A673 (cell line): ENCODE data around the gene TUT1. TPM values are rescaled to one million over a fixed set of nuclear protein-coding genes. Genes with fewer than 3 reads are reported as not detected.

ENCODE experiments used
- BruUV-seq: library from RNA; stranded (reverse); fragments of 400-500 nt; replicated peaks from 2 replicates; lab custom pipeline; 2021; lab: Mats Ljungman, UMichigan
- CTCF ChIA-PET: fragments of 300-600 bp; sonication (Branson Sonifier 250); formaldehyde crosslinking; loops from one replicate; lab custom pipeline; 2022; ENCODE audit warnings: antibody characterized with exemption; lab: Charles Lee
- POLR2A ChIA-PET: fragments of 300-600 bp; sonication (Branson Sonifier 250); formaldehyde crosslinking; loops from one replicate; lab custom pipeline; 2022; ENCODE audit warnings: antibody characterized with exemption; ENCODE audit not compliant: low non-redundant PET; lab: Charles Lee
- DNase-seq: peaks from one replicate; pipeline ENCODE4 v3.0.0-alpha.2; 2015; ENCODE audit warnings: low spot score
- H3K27ac ChIP-seq: fragments of 200-600 bp; sonication (generic); 2 replicates; pipeline ENCODE4 v1.5.1; 2016; ENCODE audit warnings: mixed run types, low read depth, mild to moderate bottlenecking, mixed read lengths, antibody characterized with exemption, low read length; ENCODE audit not compliant: poor library complexity, severe bottlenecking
- H3K27me3 ChIP-seq: fragments of 200-600 bp; sonication (generic); replicated peaks from 2 replicates; pipeline ENCODE4 v1.6.1; 2017; ENCODE audit warnings: mixed run types, low read depth, mild to moderate bottlenecking, mixed read lengths, antibody characterized with exemption, low read length; ENCODE audit not compliant: insufficient read depth, poor library complexity
- H3K36me3 ChIP-seq: fragments of 200-600 bp; sonication (generic); 2 replicates; pipeline ENCODE4 v1.6.1; 2016; ENCODE audit warnings: mixed run types, mild to moderate bottlenecking, mixed read lengths, antibody characterized with exemption, low read length; ENCODE audit not compliant: insufficient read depth, poor library complexity, severe bottlenecking
- H3K4me1 ChIP-seq: fragments of 200-600 bp; sonication (generic); 2 replicates; pipeline ENCODE4 v1.6.1; 2017; ENCODE audit warnings: mixed run types, mild to moderate bottlenecking, mixed read lengths, antibody characterized with exemption, low read length; ENCODE audit not compliant: insufficient read depth, poor library complexity, severe bottlenecking
- H3K4me3 ChIP-seq: fragments of 200-600 bp; sonication (generic); 2 replicates; pipeline ENCODE4 v1.5.1; 2016; ENCODE audit warnings: low read depth, mixed run types, mild to moderate bottlenecking, mixed read lengths, low read length; ENCODE audit not compliant: poor library complexity, severe bottlenecking
- H3K9me3 ChIP-seq: fragments of 200-600 bp; sonication (generic); 2 replicates; pipeline ENCODE4 v1.6.1; 2016; ENCODE audit warnings: mixed run types, low read depth, mild to moderate bottlenecking, mixed read lengths, antibody characterized with exemption, low read length; ENCODE audit not compliant: poor library complexity, severe bottlenecking
- EZH2 ChIP-seq: fragments of 200-600 bp; sonication (generic); IDR thresholded peaks from 2 replicates; pipeline ENCODE4 v1.6.1; 2017; ENCODE audit warnings: borderline replicate concordance, low read depth, mild to moderate bottlenecking, mixed read lengths, antibody characterized with exemption, low read length; ENCODE audit not compliant: poor library complexity, severe bottlenecking
- intact Hi-C: fragments of 100-400 bp; cut with micrococcal nuclease; formaldehyde crosslinking; loops from one replicate; pipeline ENCODE4 v1.10.0; 2022; ENCODE audit not compliant: unreplicated experiment
- total RNA-seq: library from RNA; stranded (reverse); gene quantifications from 2 replicates; pipeline ENCODE4 v1.2.3, GENCODE V29; 2021
- TF ChIP-seq, protein P1 (sequence below): fragments of 300-800, 200-600 bp; sonication (generic); conservative IDR thresholded peaks from 2 replicates; pipeline ENCODE4 v1.5.1; 2017; ENCODE audit warnings: low read depth, mild to moderate bottlenecking, antibody characterized with exemption, low read length, moderate library complexity, mixed read lengths

TUT1 gene
- total RNA-seq, 1 experiment from 2014 or later, result 27.6 TPM

DNA sequence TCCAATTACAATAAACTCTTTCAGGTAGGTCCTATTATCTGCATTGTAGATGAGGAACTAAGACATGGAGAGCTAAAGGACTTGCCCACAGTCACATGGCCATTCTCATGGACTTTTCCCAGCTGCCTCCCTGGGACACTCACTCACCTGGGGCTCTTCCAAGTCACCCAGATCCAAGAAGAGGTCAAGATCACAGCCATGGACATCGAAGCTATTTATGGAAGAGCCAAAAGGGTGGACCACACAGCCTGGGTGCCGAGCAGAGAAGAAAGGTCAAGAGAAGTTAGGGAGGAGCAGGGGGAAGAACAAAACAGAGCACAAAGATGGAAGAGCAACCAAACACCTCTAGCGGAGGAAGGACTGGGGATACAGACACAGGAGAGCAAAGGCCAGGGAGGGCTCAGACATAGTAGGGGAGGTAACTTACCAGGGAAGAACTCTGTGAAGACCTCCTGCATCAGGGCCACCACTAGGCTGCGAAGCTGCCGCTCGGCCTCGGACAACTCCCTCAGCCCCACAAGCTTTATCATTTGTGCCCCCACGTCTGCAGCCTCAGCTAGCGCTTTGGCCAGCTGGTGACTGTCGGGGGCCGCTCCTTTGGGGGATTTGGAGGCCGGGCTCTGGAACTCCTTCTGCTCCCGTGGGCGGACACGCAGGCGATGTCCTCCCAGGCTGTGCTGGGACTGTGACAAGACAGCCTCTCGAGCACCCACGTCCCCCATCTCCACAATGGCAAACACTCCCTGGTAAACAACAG lies 10.2 kb downstream of the TUT1 start:
- Histone ChIP-seq H3K4me3 (no peak overlapping the region), H3K36me3 (peaks cover 64% of the 10 kb centered on the region), H3K27me3 (no peaks in the 10 kb centered on the region), H3K4me1 (no peaks in the 10 kb centered on the region), H3K9me3 (no peaks in the 10 kb centered on the region), H3K27ac (no peak overlapping the region)
- ChIA-PET POLR2A (no interaction called here), CTCF (no interaction called here)
- no TSS peak for BruUV-seq
- no peak for DNase-seq
- TF ChIP-seq EZH2, result no peak
- TF ChIP-seq, protein P1, sequence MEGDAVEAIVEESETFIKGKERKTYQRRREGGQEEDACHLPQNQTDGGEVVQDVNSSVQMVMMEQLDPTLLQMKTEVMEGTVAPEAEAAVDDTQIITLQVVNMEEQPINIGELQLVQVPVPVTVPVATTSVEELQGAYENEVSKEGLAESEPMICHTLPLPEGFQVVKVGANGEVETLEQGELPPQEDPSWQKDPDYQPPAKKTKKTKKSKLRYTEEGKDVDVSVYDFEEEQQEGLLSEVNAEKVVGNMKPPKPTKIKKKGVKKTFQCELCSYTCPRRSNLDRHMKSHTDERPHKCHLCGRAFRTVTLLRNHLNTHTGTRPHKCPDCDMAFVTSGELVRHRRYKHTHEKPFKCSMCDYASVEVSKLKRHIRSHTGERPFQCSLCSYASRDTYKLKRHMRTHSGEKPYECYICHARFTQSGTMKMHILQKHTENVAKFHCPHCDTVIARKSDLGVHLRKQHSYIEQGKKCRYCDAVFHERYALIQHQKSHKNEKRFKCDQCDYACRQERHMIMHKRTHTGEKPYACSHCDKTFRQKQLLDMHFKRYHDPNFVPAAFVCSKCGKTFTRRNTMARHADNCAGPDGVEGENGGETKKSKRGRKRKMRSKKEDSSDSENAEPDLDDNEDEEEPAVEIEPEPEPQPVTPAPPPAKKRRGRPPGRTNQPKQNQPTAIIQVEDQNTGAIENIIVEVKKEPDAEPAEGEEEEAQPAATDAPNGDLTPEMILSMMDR, result no peak
- intact Hi-C loops, result no loop called here

DNA sequence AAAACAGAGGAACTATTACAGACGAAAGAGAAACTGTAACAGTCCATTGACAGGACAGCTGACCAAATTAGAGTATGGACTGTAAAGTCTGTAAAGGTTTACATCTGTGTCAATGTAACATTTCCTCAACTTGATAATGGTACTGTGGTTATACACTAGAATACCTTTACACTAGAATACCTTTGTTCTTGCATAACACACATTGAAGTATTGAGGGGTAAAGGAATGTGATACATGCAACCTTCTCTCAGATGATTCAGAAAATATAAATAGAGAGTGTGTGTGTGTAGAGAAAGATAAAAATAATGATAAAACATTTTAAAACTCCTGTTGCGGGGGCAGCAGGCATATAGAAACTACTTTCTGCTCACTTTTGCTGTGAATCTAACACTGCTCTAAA lies 12.1 kb downstream of the TUT1 start:
- BruUV-seq, result no TSS peak
- ChIA-PET CTCF (no interaction called here), POLR2A (no interaction called here)
- Histone ChIP-seq H3K4me3 (no peak overlapping the region), H3K9me3 (no peaks in the 10 kb centered on the region), H3K27me3 (no peaks in the 10 kb centered on the region), H3K27ac (no peak overlapping the region), H3K4me1 (peaks cover 9% of the 10 kb centered on the region), H3K36me3 (peaks cover 56% of the 10 kb centered on the region)
- no peak for TF ChIP-seq EZH2
- TF ChIP-seq, protein P1, result no peak
- intact Hi-C loops, result no loop called here
- no peak for DNase-seq

DNA sequence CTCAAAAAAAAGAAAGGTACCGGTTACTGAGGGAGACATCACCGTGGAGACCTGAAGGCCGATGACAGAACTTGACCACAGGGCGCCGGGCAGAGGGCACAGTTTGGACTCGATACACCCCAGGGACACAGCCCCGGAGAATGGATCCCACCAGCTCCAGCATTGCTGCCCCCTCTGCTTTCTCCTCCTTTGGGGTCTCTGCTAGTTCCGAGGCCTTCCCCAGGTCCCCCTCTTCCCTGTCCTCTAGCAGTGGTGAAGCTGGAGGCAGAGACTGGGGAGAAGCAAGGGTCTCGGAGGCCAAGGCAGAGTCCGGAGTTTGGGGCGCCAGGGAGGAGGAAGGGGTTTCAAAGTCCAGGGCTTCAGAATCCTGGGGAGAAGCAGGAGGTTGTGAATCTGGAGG lies 12.8 kb downstream of the TUT1 start:
- Histone ChIP-seq H3K27ac (no peak overlapping the region), H3K4me3 (no peak overlapping the region), H3K36me3 (peaks cover 50% of the 10 kb centered on the region), H3K27me3 (no peaks in the 10 kb centered on the region), H3K4me1 (peaks cover 9% of the 10 kb centered on the region), H3K9me3 (no peaks in the 10 kb centered on the region)
- DNase-seq, result no peak
- BruUV-seq, result no TSS peak
- POLR2A ChIA-PET, result no interaction called here
- CTCF ChIA-PET, result no interaction called here
- TF ChIP-seq, protein P1, result no peak
- TF ChIP-seq EZH2, result no peak
- intact Hi-C loops, result no loop called here
